GM21717 (cell line): ENCODE results near the gene ERC1.

ENCODE experiments used
- ATAC-seq: cut with Tn5 transposase; IDR thresholded peaks from one replicate; pipeline ENCODE4 v1.9.1; 2021; ENCODE audit warnings: mild to moderate bottlenecking, moderate library complexity; ENCODE audit not compliant: unreplicated experiment

ERC1 gene

DNA sequence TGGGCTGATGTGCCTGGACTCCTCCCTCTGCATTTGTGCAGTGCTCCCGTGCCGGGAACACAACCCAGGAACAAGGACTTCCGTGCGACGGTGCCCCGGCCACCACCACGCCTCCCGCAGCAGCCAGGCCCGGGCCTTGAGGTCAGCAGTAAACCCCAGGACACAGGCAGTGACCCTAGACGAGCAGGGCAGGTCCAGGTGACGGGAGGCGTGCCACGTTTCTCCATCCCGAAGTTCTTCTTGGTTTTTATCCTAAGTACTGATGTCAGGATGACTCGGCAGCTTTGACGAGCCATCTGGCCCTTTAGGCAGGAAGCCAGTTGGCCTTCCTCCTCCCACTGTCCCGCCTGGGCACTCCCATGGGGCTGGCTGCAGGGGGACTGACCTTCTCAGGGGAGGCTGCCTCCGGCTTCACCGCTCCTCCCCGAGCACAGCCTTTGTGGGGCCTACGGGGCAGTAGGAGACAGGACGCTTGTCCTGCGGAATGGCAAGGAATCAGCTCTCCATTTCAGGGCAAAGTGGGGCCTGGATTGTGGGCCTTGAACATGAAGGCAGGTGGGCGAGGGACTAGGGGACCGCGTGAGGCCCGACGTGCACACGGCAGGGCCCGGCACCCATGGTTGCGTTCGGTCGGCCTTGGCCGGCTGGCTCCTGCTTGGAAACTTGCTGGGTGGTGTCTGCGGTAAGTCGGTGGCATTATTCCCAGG lies 509.2 kb downstream of the ERC1 start:
- no peak for ATAC-seq

DNA sequence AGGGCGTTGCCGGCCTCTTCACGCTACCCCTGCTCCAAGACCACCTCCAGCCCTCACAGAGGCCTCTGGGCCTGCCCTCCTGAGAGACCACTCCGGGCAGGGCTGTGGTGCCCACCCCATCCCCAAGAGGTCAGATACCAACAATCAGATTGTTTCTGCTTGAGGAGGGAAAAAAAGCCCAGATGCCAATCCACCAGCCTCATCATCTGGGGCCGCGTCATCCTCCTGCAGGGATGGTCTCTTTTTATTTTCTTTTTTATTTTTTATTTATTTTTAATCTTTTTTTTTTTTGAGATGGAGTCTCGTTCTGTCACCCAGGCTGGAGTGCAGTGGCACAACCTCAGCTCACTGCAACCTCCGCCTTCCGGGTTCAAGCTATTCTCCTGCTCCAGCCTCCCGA lies 510.0 kb downstream of the ERC1 start:
- no peak for ATAC-seq

DNA sequence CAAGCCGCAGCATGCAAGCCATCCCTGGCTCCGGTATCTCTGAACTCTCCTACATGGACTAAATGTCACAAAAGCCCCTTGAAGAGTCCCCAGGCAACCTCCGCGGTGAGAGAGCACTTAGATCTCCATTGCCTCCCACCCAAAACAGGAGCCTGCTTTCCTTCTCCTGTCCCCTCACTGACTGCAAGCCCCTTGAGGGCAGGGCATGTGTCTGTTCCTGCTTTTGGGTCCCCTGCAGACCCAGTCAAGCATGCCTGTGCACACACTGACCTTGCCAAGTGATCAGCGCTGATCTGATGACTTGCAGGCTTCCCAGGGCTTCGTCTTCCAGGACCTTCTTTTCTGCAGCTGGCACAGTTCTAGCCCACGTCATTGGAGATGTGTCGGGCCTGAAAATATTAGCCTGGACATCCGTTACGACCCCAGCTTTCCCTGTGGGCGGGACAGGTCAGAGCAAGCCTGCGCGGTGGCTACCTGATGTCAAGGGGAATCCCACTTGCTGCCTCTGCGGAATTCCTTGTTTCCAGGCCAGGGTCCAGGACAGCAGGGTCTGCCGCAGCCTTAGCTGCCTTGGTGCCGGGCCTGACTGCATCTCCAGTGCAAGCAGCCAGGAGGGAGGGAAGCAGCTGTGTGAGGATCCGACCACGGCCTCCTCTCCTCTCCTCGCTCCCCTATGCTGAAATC lies 510.8 kb downstream of the ERC1 start:
- no peak for ATAC-seq

DNA sequence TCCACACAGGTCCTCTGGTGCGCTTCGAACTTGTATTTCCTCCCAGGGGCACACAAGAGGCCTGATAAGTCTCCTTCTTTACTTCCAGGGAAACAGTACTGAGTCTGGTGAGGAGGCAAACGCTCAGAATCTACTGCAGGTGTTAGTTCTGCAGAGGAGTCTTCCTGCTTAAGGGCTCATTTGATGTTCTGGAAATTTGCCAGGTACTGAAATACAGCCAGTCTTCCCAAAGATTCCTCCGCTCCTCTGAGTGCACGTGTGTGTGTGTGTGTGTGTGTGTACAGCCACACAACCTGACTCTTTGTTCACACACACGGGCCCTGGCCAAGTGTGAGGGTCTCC lies 511.3 kb downstream of the ERC1 start:
- ATAC-seq = no peak

DNA sequence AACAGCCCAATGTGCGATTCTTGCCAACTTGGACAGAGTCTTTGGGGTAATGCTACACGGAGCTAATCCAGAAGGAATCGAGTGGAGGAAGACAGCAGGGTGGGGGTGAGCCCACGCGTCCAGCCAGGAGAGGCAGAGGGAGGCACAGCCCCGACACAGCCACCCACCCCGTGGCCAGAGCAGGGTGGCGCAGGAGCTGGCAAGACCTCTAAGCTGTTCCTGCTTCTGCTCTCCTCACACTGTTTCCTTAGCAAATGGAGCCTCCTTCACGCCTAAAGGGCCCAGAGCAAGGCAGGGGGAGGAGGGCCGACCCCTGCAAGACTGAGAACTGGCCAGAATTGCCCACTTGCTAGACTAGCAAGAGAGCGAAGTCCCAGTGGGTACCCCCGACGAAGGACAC lies 511.8 kb downstream of the ERC1 start:
- ATAC-seq = no peak

DNA sequence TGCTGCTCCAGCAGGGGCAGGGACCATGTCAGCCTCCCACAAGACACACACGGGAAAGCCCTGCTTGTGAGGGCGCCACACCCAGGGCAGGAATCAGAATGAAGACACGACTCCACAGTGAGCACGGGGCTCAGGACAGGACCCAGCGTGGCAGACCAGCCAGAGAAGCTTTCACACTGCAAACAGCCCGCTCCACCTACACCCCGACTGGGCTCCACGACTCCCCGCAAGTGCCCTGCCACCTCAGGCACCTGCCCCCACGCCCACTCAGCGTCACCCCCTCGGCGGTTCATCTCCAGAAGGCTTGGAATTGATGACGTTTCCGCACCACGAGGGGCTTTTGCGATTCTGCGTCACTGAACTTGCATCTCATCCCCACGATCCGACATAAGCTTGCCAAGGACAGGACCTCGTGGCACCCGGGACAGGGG lies 512.3 kb downstream of the ERC1 start:
- no peak for ATAC-seq

DNA sequence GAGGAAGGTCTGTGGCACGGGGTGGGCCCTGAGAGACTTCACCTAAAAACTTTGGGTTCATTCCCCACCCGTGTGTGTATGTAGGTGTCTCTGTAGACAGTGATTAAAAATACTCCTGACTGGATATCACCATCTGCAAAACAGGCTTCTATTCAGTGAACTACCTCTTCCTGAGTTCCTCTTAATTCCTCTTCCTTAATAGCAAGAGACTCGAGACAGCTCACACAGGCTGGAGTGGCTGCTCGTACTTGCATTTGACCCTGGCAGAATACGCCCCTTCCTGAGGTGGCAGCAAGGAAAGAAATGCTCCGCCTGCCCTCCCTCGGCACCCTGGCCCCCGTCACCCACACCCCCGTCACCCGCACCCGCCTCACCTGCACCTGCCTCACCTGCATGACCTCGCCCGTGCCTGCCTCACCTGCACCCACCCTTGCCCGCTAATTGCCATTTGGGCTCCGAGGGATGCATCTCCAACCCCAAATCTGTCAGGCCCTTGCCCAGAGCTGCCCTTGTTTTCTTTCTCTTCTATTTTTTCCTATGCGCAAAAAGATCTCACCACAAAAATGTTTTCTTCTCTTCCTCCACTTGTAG lies 513.4 kb downstream of the ERC1 start:
- no peak for ATAC-seq

DNA sequence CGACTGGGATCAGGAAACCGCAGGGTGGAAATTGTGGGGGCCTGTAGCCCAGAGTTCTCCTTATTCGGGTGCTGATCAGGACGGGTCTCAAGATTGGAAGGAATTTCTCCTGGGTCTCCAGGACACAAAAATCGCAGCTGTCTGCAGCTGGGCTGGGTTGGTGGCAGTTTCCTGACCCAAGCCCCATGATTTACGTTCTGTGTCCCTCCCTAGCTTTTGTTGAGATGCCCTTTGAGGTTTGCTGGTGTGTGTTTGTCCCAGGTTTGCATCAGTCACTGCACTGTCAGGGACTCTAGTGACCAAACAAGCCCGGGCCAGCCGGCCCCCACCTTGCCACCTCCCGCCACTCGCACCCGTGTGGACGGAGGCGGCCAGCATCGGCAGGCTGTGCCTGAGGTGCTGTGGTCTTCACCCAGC lies 513.9 kb downstream of the ERC1 start:
- no peak for ATAC-seq

DNA sequence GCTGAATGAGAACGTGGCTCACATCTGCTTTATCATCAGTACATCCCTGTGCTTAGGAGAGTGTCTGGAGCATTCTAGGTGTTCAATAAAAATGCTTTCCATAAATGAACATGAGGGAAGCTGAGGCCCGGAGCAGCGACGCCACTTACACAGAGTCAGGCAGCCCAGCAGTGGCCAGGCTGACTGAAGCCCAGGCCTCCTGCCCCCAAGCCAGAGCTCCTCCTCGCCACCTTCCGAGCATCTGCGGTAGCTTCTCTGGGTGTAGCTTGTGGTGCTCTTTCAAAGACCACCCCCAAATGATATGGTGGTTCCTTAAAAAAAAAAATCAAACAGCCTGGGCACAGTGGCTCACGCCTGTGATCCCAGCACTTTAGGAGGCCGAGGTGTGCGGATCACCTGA lies 514.6 kb downstream of the ERC1 start:
- no peak for ATAC-seq

DNA sequence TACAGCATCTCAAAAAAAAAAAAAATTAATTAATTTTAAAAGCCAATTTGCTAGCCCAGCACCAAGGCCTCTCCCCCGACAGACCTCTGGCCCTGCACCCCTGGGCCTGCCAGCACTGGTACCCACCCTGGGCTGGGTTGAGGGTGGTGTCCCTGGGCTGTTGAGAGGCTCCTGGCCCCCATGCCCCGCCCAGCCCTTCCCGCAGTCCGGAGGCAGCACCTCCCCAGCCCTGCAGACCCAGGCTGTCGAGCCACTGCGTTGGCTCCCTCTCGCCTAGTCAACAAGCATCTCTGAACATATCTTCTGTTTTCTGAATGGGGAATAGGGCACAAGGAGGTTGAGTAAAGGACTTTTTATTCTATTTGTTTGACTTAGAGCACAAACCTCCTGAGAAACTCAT lies 516.3 kb downstream of the ERC1 start:
- no peak for ATAC-seq

DNA sequence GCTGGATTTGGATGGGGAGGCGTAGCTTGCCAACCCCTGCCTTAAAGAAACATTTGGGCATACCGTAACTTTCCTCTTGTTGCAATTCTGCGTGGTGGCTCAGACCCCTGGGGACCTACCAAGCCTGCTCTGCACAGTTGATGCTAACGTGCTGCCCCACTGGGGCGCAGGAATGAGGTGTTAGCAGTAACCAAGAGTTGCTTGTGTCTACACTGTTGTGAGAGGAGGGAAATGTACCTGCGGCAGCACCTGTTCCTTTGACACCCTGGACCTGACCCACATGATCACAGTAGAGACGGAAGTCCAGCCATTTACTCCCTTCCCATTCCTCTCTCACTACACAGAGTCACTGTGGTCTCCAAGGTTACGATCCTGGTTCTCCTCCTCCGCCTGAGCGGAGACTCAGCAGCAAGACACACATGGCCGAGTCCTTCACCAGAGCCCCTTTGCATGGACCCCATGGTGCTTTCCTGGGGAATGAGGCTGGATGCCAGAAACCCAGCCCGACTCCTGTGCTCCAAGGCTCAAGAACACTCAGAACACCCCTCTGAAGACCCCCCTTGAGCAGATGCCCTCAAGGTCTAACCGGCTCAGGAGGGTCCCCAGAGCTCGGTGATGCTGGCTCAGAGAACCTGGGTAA lies 518.5 kb downstream of the ERC1 start:
- no peak for ATAC-seq

DNA sequence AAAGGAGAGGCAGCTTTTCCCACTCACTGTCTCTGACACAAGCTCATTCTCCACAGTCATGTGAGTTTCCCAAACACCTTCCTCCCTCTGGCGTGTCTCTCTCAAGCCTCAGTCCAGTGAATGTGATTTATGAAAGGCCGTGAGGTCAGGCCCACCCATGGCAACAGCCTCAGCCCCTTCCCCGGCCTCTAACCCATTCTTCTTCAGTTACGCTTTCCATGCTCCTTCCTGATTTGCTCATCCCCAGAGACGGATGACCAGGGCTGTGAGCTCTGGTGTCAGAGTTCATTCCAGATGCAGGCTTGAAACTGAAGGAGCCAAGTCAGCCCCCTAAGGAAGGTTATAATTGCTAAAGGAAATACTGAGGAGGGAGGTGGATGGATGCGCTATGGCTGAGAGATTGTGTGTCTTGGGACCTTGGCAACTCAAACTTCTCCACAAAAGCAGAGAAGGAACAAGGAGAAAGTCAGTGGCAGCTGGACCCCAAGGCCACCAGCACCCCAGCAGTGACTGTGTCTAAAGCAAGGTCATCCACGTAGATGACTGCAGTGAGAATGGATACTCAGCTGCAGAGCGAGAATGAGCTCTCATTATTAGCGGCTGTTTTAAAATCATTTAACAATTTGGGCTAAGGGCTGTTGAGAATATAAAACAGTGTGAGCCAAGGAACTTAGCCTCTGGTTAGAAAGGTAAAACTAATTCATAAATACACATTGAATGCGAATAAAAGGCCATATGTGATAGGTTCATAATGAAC lies 519.2 kb downstream of the ERC1 start:
- ATAC-seq = no peak

DNA sequence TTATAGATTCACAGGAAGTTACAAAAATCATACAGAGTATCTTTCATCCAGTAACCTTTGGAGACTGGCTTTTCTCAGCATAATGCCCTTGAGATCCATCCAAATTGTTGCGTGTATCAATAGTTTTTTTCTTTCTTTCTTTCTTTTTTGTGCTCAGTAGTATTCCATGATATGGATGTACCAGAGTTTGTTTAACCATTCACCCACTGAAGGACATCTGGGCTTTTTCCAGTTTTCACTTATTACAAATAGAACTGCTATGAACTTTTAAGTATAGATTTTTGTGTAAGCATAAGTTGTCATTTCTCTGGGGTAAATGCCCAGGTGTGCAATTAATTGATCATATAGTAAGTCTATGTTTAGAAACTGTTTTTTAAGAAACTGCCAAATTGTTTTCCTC lies 524.0 kb downstream of the ERC1 start:
- ATAC-seq = no peak

DNA sequence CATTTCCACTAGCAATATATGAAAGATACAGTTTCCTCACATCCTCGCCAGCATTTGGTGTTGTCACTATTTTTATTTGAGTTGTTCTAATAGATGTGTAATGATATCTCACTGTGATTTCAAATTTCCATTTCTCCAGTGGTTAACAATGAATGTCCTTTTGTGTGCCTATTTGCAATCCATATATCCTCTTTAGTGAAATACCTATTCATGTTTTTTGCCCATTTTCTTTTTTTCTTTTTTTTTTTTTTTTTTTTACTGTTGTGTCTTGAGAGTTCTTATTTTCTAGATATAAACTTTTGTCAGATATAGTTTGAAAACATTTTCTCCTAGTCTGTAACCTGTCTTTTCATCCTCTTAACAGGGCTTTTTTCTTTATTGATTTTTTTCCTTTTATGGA lies 524.4 kb downstream of the ERC1 start:
- ATAC-seq = no peak

DNA sequence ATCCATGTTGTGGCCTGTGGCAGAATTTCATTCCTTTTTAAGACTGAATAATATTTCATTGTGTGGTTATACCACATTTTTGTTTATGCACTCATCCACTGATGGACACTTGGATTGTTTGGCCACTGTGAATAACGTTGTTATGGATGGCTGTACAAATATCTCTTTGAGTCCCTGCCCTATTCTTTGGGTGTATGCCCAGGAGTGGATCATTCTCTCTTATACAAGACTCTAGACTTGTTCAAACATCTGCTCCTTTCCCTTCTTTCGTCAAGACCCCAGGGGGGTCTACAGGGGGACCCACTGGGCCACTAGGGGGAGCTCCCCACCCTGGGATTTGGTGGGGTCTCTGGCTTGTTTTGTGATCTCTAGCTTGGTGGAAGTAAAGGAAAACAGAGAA lies 526.0 kb downstream of the ERC1 start:
- no peak for ATAC-seq

DNA sequence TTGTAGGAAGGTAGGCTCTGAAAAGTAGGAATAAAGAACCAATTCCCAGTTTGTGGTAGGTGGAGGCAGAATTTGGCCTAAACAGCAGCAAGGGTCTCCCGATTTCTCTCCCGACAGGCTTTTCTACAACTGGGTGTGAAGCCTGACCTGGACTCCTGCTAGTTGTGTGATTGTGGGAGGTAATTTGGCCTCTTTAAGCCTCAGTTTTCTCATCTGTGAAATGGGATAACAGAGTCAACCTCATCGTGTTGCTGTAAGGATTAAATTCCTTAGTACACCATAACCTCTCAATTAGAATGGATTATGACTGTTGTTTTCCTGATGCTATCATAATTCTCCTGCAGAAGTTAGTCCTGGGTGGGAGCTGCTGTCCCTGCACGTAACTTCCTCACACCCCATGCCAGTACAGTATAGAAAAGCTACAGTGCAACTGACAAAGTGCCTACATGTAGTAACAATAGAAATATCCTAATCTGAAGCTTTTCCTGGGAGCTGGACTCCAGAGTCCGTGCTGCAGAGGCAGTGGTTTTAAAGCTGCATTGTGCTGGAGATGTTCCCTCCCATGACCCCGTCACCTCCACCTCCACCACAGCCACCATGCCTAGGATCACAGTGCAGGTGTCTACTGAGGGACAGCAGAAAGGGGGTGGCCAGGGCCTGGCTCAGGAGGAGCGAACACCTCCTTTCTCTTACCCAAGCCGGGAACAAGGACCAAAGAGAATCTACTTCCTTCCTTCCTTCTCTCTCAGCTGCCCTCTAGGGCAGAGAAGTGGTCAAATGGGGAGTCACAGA lies 526.9 kb downstream of the ERC1 start:
- no peak for ATAC-seq

DNA sequence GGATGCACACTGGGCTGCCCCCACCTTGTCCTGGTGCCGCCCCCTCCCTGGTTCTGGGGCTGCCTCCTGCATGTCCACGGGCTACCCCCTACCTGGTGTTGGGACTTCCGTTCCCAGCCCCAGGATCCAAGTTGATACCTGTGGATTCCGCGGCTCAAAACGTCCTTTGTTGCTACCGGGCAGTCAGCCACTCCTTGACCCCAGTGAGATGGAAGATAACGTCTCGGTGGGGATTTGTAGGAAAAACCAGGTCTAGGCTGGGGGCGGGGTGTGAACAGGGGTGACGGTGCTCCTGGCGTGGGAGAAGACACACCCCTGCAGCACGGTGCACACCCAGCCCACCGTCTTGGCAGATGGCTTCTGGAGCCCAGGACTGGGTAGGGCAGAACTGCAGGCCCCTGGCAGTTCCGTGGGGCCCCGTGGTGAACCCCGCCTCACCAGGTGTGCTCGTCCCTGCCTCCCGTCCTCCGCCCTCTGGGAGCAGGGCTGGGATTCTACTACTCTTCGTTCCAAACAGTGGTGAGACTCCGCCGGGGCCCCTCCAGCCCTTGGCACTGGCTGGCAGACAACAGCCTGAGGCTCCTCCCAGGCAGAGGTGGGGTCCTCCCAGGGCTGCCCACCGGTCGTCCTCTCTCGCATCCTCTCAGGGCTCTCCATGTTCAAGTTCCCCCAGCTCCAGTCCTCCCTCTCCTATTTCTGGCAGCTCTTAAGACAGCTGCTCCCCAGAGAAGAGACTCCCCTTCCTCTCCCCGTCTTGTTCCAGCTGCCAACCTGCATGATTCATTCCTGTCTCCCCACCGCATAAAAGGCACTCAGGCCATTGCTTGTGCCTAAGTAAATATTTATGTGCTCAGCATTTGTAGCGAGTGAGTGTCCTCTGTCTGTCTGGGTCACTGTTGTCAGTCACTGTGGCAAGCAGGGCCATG lies 527.8 kb downstream of the ERC1 start:
- no peak for ATAC-seq

DNA sequence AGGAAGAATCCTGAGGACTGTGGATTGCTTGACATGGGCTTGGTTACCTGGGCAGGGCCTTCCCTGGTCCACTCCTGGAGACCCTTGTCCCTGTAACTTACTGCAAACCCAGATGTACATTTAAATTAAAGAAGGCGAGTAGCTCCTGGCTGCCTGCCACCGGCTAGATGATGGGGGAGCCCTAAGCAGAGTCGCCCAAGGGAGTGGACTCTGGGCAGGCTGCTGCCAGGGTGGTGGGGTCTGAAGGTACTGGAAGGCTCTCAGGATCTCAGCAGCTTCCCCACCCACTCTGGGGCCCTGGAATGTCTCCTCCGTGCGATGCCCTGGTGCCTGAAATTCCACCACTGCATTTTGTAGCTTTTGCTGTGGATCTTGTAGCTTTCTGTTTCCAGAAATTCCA lies 528.6 kb downstream of the ERC1 start:
- no peak for ATAC-seq

DNA sequence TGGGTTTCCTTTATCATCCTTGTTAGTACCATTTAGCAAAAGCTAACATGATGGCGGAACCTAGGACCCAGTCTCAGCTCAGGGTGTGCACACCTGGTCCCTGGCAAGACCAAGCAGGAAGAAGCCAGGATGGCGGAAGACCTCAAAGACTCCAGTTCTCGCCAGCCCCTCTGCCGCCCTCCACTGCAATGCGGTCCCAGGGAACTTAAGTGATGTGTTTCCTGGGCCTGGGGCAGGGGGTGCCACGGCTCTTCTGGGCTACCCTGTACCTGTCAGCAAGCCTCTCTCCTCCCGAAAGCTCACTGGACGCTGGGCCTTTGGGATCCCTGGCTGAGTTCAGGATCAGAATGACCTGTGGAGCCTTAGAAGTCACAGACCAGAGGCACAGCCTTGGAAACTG lies 532.0 kb downstream of the ERC1 start:
- ATAC-seq = no peak
